ENCODE results near the gene TTC7B. TPM values are rescaled to one million over a fixed set of nuclear protein-coding genes. Genes with fewer than 3 reads are reported as not detected.

The TTC7B gene
- total and polyA plus RNA-seq, 2 of the 8 experiments (the other 6 are each of a cell fraction or from before 2014, with no cell fraction given), result 23.7 to 34.0 TPM

DNA sequence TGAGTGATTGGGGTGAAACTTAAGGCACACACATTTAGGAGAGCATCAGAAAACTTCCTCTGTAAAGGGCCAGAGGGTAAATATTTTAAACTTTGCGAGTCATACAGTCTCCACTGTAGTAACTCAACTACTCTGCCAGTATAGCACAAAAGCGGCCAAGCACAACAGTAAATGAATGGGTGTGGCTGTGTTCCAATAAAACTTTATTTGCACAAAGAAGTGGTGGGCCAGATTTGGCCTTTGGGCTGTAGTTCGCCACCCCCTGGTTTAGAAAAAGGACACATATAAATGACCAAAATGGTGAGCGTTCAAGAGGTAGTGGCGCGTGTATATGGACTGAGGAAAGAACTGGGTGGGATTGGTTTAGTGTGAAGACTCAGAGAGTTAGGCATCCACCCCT lies 309.5 kb downstream of the TTC7B start (continued):
- TF ChIP-seq HDAC2 (IDR thresholded peaks at IDR 0.05; ENCODE audit: borderline replicate concordance in 1 of 2, low read depth in 2 of 2, low read length in 2 of 2), result no peak
- no peak for TF ChIP-seq EP300 (IDR thresholded peaks at IDR 0.05; ENCODE audit: borderline replicate concordance in 1 of 2, low read depth in 2 of 2, low read length in 2 of 2)
